CD4-positive, alpha-beta memory T cell (primary cell): ENCODE measurements around the gene TMPRSS3. TPM values are rescaled to one million over a fixed set of nuclear protein-coding genes. Genes with fewer than 3 reads are reported as not detected.

Experiments
- CTCF ChIA-PET: fragments of 350-600 bp; sonication (Branson Sonifier 250); formaldehyde crosslinking; loops from one replicate; lab custom pipeline; 2021; ENCODE audit warnings: inconsistent platforms; ENCODE audit not compliant: partially characterized antibody; lab: Charles Lee
- POLR2A ChIA-PET: fragments of 350-600 bp; sonication (Branson Sonifier 250); formaldehyde crosslinking; loops from one replicate; lab custom pipeline; 2021; ENCODE audit not compliant: partially characterized antibody; lab: Charles Lee
- DNase-seq, 5 donors: peaks; one replicate each; pipeline versions ENCODE4 v3.0.0 to v3.0.0-alpha.2; 2020 to 2022; ENCODE audit warnings: mixed read lengths in 1 of 5
- H3K27ac ChIP-seq: one replicate; pipeline ENCODE4 v1.7.0; 2013; ENCODE audit warnings: low read depth, low read length
- H3K27me3 ChIP-seq: 2 replicates; pipeline ENCODE4 v1.7.0; 2013; ENCODE audit warnings: mild to moderate bottlenecking, low read length, moderate library complexity; ENCODE audit not compliant: insufficient read depth
- H3K36me3 ChIP-seq: 2 replicates; pipeline ENCODE4 v1.7.0; 2013; ENCODE audit warnings: mild to moderate bottlenecking, low read length, moderate library complexity; ENCODE audit not compliant: insufficient read depth
- H3K4me1 ChIP-seq: 2 replicates; pipeline ENCODE4 v1.7.0; 2013; ENCODE audit warnings: mild to moderate bottlenecking, low read length, moderate library complexity; ENCODE audit not compliant: insufficient read depth
- H3K4me3 ChIP-seq, 2 donors: one replicate each; pipeline ENCODE4 v1.7.0; 2013; ENCODE audit warnings: low read length in 2 of 2, mild to moderate bottlenecking in 1 of 2
- H3K9me3 ChIP-seq, 2 donors: one replicate each; pipeline ENCODE4 v1.7.0; 2013; ENCODE audit warnings: low read length in 2 of 2, control low read depth in 1 of 2; ENCODE audit not compliant: control insufficient read depth in 1 of 2
- H3K27ac Mint-ChIP-seq, 7 donors: one replicate each; pipeline ENCODE4 v1.8.0; 2020 to 2021; ENCODE audit warnings: mixed read lengths in 7 of 7, mild to moderate bottlenecking in 6 of 7, inconsistent platforms in 3 of 7, moderate library complexity in 3 of 7
- H3K27me3 Mint-ChIP-seq, 2 donors: one replicate each; pipeline ENCODE4 v1.8.0; 2020 to 2021; ENCODE audit warnings: mixed read lengths in 2 of 2
- H3K36me3 Mint-ChIP-seq, 2 donors: one replicate each; pipeline ENCODE4 v1.8.0; 2020 to 2021; ENCODE audit warnings: mixed read lengths in 2 of 2, inconsistent platforms in 1 of 2, mild to moderate bottlenecking in 1 of 2
- H3K4me1 Mint-ChIP-seq, 4 donors: one replicate each; pipeline ENCODE4 v1.8.0; 2020 to 2021; ENCODE audit warnings: mixed read lengths in 4 of 4, mild to moderate bottlenecking in 1 of 4
- H3K4me3 Mint-ChIP-seq, 8 donors: one replicate each; pipeline ENCODE4 v1.8.0; 2020 to 2021; ENCODE audit warnings: mixed read lengths in 8 of 8, mild to moderate bottlenecking in 7 of 8, moderate library complexity in 6 of 8, inconsistent platforms in 3 of 8
- H3K9me3 Mint-ChIP-seq, 8 donors: one replicate each; pipeline ENCODE4 v1.8.0; 2020 to 2021; ENCODE audit warnings: mixed read lengths in 8 of 8, mild to moderate bottlenecking in 5 of 8, inconsistent platforms in 3 of 8, moderate library complexity in 1 of 8
- intact Hi-C: fragments of 100-400 bp; cut with micrococcal nuclease; formaldehyde crosslinking; loops from one replicate; pipeline ENCODE4 v1.15.1; 2023
- polyA plus RNA-seq, 2 donors: library from polyadenylated mRNA; unstranded; fragments of 300-500 nt; fragmentation: Illumina TruSeq; gene quantifications; one replicate each; pipeline ENCODE4 v1.2.3, GENCODE V29; 2021
- total RNA-seq, 2 experiments: library from RNA; stranded (reverse); gene quantifications; one replicate each; pipeline ENCODE4 v1.2.3, GENCODE V29; 2021

Gene TMPRSS3
- total and polyA plus RNA-seq, 4 experiments from 2014 or later, result 1.8 to 4.5 (median 3.7) TPM

GRCh38 chr21:42346866-42347600 lies 48.8 kb downstream of the TMPRSS3 start:
- Mint-ChIP-seq H3K27ac (no peak overlapping the region), H3K4me3 (no peak overlapping the region), H3K9me3 (no peaks in the 10 kb centered on the region), H3K36me3 (no peaks in the 10 kb centered on the region), H3K27me3 (peaks cover 0 to 2% of the 10 kb centered on the region in 2 donors), H3K4me1 (no peaks in the 10 kb centered on the region)
- Histone ChIP-seq H3K9me3 (no peaks in the 10 kb centered on the region), H3K27ac (no peak overlapping the region), H3K4me3 (no peak overlapping the region), H3K36me3 (no peaks in the 10 kb centered on the region), H3K4me1 (no peaks in the 10 kb centered on the region), H3K27me3 (no peaks in the 10 kb centered on the region)
- ChIA-PET CTCF (no interaction called here), POLR2A (interaction anchor here (1.2 kb wide), 1 partner anchor 57 kb away, joined by 3 read pairs; the partner anchor contains the start of gene UBASH3A)
- intact Hi-C loops, result no loop called here
- no peak for DNase-seq

- CTCF ChIA-PET, result no interaction called here
- intact Hi-C loops, result no loop called here
These were observed 49.4 kb downstream of the TMPRSS3 start for GRCh38 chr21:42346441-42346840.

GRCh38 chr21:42344631-42345030 lies 51.2 kb downstream of the TMPRSS3 start:
- ChIA-PET POLR2A (no interaction called here), CTCF (no interaction called here)
- H3K27me3 ChIP-seq, result no peaks in the 10 kb centered on the region
- intact Hi-C loops, result no loop called here
- H3K9me3 ChIP-seq, result no peaks in the 10 kb centered on the region
- no peaks in the 10 kb centered on the region for H3K36me3 Mint-ChIP-seq
- H3K4me3 Mint-ChIP-seq, result no peak overlapping the region
- H3K9me3 Mint-ChIP-seq, result no peaks in the 10 kb centered on the region
- no peaks in the 10 kb centered on the region for H3K4me1 Mint-ChIP-seq
- no peak overlapping the region for H3K4me3 ChIP-seq
- no peak for DNase-seq
- H3K27ac ChIP-seq, result no peak overlapping the region
- H3K27me3 Mint-ChIP-seq, result no peaks in the 10 kb centered on the region
- H3K36me3 ChIP-seq, result no peaks in the 10 kb centered on the region
- H3K27ac Mint-ChIP-seq, result peak overlapping the region in 1 of 7 donors; percentile 7
- no peaks in the 10 kb centered on the region for H3K4me1 ChIP-seq

More at GRCh38 chr21:42346441-42346840, 49.4 kb downstream of the TMPRSS3 start:
- no peak overlapping the region for H3K4me3 ChIP-seq
- POLR2A ChIA-PET, result interaction anchor here (1.2 kb wide), 1 partner anchor 57 kb away, joined by 3 read pairs; the partner anchor contains the start of gene UBASH3A
- no peaks in the 10 kb centered on the region for H3K36me3 ChIP-seq
- no peaks in the 10 kb centered on the region for H3K27me3 ChIP-seq
- no peaks in the 10 kb centered on the region for H3K4me1 ChIP-seq
- H3K4me1 Mint-ChIP-seq, result no peaks in the 10 kb centered on the region
- no peak overlapping the region for H3K27ac ChIP-seq
- H3K36me3 Mint-ChIP-seq, result no peaks in the 10 kb centered on the region
- no peak overlapping the region for H3K4me3 Mint-ChIP-seq
- H3K27me3 Mint-ChIP-seq, result peaks cover 0 to under 1% of the 10 kb centered on the region in 2 donors
- no peak for DNase-seq
- H3K9me3 ChIP-seq, result no peaks in the 10 kb centered on the region
- no peak overlapping the region for H3K27ac Mint-ChIP-seq
- H3K9me3 Mint-ChIP-seq, result no peaks in the 10 kb centered on the region

- Mint-ChIP-seq H3K4me3 (no peak overlapping the region), H3K36me3 (no peaks in the 10 kb centered on the region), H3K27ac (no peak overlapping the region), H3K9me3 (no peaks in the 10 kb centered on the region), H3K27me3 (no peaks in the 10 kb centered on the region), H3K4me1 (no peaks in the 10 kb centered on the region)
- Histone ChIP-seq H3K4me1 (no peaks in the 10 kb centered on the region), H3K27me3 (no peaks in the 10 kb centered on the region), H3K4me3 (no peak overlapping the region), H3K9me3 (no peaks in the 10 kb centered on the region), H3K27ac (no peak overlapping the region), H3K36me3 (no peaks in the 10 kb centered on the region)
- ChIA-PET POLR2A (no interaction called here), CTCF (interaction anchor here (1.4 kb wide), 1 partner anchor 34 kb away, joined by 4 read pairs; no protein-coding TSS in a partner anchor)
- intact Hi-C loops, result no loop called here
- DNase-seq, result no peak
These were observed 51.8 kb downstream of the TMPRSS3 start for GRCh38 chr21:42343963-42344510.

- H3K36me3 ChIP-seq, result no peaks in the 10 kb centered on the region
- no peaks in the 10 kb centered on the region for H3K27me3 ChIP-seq
- H3K9me3 ChIP-seq, result no peaks in the 10 kb centered on the region
- DNase-seq, result no peak
- Mint-ChIP-seq H3K27ac (no peak overlapping the region), H3K4me1 (peaks cover 0 to 3% (median 0%) of the 10 kb centered on the region in 4 donors), H3K4me3 (no peak overlapping the region), H3K27me3 (no peaks in the 10 kb centered on the region), H3K9me3 (no peaks in the 10 kb centered on the region), H3K36me3 (no peaks in the 10 kb centered on the region)
- H3K27ac ChIP-seq, result no peak overlapping the region
- intact Hi-C loops, result no loop called here
- ChIA-PET POLR2A (no interaction called here), CTCF (interaction anchor here (1.4 kb wide), 1 partner anchor 33 kb away, joined by 4 read pairs; no protein-coding TSS in a partner anchor)
- H3K4me3 ChIP-seq, result no peak overlapping the region
- no peaks in the 10 kb centered on the region for H3K4me1 ChIP-seq
These were observed 52.3 kb downstream of the TMPRSS3 start for GRCh38 chr21:42343556-42343955.

- Mint-ChIP-seq H3K4me1 (peaks cover 0 to 7% (median 1%) of the 10 kb centered on the region in 4 donors), H3K4me3 (no peak overlapping the region), H3K36me3 (no peaks in the 10 kb centered on the region), H3K9me3 (no peaks in the 10 kb centered on the region), H3K27me3 (no peaks in the 10 kb centered on the region), H3K27ac (no peak overlapping the region)
- H3K9me3 ChIP-seq, result no peaks in the 10 kb centered on the region
- no peaks in the 10 kb centered on the region for H3K36me3 ChIP-seq
- ChIA-PET POLR2A (no interaction called here), CTCF (interaction anchor here (1.3 to 1.4 kb wide), 2 partner anchors 33 to 106 kb away, joined by 3 to 4 read pairs; no protein-coding TSS in a partner anchor)
- H3K4me1 ChIP-seq, result peaks cover 4% of the 10 kb centered on the region
- DNase-seq, result no peak
- H3K4me3 ChIP-seq, result no peak overlapping the region
- H3K27me3 ChIP-seq, result no peaks in the 10 kb centered on the region
- intact Hi-C loops, result no loop called here
- no peak overlapping the region for H3K27ac ChIP-seq
These were observed 52.8 kb downstream of the TMPRSS3 start for GRCh38 chr21:42343101-42343500.

- H3K4me1 Mint-ChIP-seq, result peaks cover 5 to 14% (median 8%) of the 10 kb centered on the region in 4 donors
- no peaks in the 10 kb centered on the region for H3K36me3 Mint-ChIP-seq
- Histone ChIP-seq H3K9me3 (no peaks in the 10 kb centered on the region), H3K4me3 (no peak overlapping the region), H3K27me3 (no peaks in the 10 kb centered on the region), H3K27ac (no peak overlapping the region), H3K4me1 (peaks cover 10% of the 10 kb centered on the region), H3K36me3 (no peaks in the 10 kb centered on the region)
- POLR2A ChIA-PET, result no interaction called here
- peaks cover 0 to 2% (median 0%) of the 10 kb centered on the region in 8 donors for H3K9me3 Mint-ChIP-seq
- no peak overlapping the region for H3K27ac Mint-ChIP-seq
- CTCF ChIA-PET, result interaction anchor here (1.3 to 1.5 kb wide), 2 partner anchors 33 to 107 kb away, joined by 3 to 5 read pairs; no protein-coding TSS in a partner anchor
- peaks cover 0 to 4% of the 10 kb centered on the region in 2 donors for H3K27me3 Mint-ChIP-seq
- intact Hi-C loops, result no loop called here
- DNase-seq, result no peak
- no peak overlapping the region for H3K4me3 Mint-ChIP-seq
These were observed 53.9 kb downstream of the TMPRSS3 start for GRCh38 chr21:42341776-42342542.
